GM15510 (cell line): ENCODE results near the gene SNAP91.

Experiments used
- POLR2A ChIP-seq: IDR thresholded peaks from 3 replicates; pipeline ENCODE4 v1.6.1; 2011; ENCODE audit warnings: borderline replicate concordance; ENCODE audit not compliant: insufficient read length; ENCODE audit errors: extremely low read depth

Gene SNAP91

DNA sequence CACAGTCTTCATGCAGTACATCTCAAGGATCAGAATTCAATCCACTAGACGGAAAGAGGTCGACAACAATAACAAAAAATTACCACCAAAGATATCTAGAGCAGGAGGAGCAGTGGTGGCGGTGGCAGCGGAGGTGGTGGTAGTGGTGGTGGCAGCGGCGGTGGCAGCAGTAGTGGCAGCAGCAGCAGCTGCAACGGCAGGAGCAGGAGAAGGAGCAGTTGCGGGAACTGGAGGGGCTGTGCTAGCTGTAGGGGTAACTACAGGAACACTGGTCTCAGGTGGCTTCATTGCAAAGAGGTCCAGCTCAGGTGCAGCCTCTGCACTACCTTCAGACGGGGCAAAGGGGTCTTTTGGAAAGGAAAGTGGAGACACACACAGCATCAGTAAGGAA, 115.5 kb downstream of the SNAP91 start:
- TF ChIP-seq POLR2A, result no peak

DNA sequence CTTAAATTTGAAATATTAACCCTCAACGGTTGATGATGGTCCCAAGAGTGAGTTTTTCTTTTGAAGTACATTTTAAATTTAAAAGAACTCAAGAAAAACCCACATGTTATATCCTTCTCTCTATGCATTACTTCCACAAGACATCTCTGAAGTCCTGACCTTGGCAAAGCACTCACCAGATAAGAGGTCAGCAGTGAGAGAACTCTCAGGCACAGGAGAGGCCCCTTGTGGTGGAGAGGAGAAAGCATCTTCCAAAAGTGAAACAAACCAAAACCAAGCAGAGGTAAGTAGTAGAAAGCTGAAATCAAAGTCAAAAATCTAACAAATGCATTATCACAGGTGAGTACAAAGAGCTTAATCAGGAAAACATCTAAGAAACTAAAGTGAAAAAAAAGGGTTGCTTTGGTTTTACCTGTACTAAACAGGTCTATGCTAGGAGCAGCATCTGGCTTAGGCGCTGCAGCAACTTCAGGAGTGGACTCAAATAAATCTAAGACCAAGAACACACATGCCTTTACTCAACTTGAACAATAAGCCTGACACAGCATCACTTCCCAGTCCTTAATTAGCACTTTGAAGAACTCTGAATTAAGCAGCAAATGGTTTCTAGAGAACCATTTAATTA, 116.0 kb downstream of the SNAP91 start:
- no peak for TF ChIP-seq POLR2A

DNA sequence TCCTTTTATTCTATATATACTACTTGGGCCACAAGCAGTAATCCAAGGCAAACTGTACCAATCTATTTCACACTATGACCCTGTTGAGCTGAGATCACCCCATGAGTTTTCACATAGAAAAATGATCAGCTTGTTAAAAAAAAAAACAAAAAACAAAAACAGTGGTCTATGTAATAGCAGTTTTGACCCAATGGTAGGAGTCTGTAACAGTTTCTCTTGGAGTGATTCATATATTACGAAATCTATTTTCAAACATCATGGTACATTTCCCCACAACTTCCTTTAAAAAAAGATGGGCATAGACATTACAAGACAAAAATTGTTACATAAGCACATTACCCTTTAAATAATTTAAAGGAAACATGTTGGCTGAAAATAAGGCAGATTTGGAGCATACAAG, 118.5 kb downstream of the SNAP91 start:
- TF ChIP-seq POLR2A, result no peak

DNA sequence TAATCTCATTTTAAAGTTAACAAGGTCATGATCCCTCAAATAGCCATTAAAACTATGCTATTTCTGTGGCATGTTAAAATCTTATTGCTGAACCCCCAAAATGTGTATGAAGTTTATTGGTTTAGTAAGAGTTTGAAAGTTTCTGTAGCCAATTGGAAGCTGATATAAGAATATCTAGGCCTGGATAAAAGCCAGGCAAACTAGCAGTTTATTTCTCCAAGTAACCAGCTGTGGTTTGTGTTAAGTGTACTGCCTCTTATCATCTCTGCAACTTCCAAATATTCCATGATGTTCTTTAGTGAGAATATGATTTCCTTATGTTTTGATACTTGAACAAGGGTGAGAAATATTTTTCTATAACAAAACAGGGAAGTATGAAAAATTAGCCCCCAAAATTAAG, 119.8 kb downstream of the SNAP91 start:
- TF ChIP-seq POLR2A, result no peak

DNA sequence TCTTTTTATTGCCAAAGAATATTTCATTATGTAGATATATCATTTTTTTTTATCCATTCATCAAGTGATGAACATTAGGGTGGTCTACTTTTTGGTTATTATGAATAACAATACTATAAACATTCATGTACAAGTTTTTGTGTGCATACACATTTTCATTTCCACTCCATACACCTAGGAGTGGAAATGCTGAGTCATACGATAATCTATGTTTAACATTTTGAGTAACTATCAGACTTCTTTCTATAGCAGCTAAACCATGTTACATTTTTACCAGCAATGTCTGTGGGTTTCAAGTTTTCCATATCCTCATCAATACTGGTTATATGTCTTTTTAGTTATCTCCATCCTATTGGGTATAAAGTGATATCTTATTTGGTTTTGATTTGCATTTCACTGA, 130.8 kb downstream of the SNAP91 start:
- no peak for TF ChIP-seq POLR2A

DNA sequence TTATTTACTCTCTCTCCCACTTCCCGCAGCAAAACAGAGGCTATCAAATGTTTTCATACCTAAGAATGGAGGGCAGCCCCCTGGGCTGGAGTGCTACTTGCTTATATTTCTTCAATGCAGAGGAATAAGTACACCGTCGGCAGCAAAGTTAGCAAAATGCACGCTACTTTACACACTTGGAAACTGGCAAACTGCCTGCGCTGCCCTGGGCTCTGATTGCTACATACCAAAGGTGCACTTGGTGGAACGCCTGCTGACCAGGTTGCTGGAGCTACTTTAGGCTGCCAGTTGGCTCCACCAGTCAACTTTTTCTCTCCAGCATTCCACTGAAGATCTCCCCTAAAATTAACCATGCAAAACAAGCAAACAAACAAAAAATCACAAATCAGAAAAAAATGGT, 134.1 kb downstream of the SNAP91 start:
- no peak for TF ChIP-seq POLR2A

DNA sequence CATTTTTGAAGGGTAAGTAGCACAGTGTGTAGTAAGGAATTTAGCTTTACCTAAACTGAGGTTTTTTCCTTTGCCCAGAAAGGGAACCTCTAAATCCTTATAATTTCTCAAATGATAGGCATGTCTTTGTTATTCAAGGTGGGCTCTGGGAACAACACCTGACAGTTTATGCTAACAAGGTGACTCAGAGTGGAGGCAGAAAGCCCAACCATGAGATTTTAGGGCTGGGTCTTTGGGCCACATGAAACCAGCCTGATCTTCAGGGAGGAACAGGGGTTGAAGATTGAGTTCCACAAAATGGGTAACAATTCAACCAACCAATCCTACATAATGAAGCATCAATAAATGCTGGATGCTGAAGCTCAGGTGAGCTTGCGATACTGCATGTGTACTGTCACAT, 149.9 kb downstream of the SNAP91 start:
- no peak for TF ChIP-seq POLR2A

DNA sequence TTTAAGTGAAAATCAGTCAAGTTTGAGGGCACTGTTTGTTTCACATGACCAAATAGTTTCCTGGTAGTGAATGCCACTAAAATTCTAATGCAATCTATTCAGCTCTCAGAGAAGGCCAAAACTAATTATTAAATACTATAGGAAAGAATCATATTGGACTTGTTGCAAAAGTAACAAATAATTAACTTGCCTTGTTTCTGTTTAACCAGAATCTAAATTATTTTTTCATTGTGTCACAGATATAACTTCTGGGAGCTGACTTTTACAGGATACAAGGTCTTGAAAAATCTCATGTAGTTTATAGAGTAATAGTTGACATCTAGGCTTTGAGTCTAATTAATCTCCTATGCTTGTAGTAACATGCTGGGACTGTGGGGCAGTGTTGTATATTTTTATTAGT, 152.0 kb downstream of the SNAP91 start:
- TF ChIP-seq POLR2A, result no peak

DNA sequence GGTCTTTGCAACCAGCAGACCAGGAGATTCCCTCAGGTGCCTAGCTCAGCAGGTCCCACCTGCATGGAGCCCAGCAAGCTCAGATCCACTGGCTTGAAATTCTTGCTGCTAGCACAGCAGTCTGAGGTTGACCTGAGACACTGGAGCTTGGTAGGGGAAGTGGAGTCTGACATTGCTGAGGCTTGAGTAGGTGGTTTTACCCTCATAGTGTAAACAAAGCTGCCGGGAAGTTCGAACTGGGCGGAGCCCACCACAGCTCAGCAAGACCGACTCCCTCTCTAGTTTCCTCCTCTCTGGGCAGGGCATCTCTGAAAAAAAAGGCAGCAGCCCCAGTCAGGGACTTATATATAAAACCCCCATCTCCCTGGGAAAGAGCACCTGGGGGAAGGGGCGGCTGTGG, 162.3 kb downstream of the SNAP91 start:
- TF ChIP-seq POLR2A, result no peak

DNA sequence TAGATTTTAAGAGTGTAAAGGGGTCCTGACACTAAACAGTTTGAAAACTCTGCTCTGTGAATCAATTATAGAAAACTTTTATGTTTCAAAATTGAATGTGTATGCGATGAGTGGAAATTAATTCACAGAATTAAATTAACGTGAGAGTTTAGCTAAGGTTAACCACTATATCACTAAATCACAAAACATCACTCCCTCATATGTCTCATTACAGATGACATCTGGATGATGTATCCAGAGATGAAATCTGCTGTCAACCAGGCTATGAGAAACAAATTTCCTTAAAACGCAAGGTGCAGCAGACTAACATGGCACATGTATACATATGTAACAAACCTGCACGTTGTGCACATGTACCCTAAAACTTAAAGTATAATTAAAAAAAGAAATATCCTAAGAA, 169.2 kb downstream of the SNAP91 start:
- no peak for TF ChIP-seq POLR2A

DNA sequence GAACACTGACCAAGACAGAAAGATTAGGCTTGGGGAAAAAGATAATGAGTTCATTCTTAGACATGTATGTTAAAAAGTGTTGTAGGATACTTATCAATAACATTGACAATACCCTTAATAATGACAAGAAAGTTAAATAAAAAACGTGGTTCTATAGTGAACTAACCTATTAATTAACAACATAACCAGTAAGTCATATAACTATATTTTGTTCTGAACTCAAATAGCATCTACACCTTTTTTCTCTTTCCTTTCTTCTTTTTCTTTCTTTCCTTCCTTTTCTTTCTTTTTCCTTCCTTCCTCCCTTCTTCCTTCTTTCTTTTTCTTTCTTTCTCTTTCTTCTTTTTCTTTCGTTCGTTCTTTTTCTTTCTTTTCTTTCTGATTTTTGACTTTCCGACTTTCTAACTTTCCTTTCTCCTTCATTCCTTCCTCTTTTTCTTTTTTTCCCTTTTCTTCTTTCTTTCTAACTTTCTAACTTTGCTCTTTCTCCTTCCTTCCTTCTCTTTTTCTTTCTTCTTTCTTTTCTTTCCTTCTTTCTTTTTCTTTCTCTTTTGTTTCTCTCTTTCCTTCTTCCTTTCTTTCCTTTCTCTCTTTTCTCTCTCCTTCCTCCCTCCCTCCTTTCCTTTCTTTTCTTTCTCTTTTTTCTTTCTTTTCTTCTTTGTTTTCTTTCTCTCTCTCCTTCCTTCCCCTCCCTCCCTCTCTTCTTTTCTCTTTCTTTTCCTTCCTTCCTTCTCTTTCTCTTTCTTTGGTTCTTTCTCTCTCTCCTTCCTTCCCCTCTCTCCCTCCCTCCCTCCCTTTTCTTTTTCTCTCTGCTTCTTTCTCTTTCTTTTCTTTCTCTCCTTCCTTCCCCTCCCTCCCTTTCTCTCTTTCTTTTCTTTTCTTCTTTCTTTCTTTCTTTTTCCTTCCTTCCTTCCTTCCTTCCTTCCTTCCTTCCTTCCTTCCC, 172.0 kb downstream of the SNAP91 start:
- TF ChIP-seq POLR2A, result no peak

DNA sequence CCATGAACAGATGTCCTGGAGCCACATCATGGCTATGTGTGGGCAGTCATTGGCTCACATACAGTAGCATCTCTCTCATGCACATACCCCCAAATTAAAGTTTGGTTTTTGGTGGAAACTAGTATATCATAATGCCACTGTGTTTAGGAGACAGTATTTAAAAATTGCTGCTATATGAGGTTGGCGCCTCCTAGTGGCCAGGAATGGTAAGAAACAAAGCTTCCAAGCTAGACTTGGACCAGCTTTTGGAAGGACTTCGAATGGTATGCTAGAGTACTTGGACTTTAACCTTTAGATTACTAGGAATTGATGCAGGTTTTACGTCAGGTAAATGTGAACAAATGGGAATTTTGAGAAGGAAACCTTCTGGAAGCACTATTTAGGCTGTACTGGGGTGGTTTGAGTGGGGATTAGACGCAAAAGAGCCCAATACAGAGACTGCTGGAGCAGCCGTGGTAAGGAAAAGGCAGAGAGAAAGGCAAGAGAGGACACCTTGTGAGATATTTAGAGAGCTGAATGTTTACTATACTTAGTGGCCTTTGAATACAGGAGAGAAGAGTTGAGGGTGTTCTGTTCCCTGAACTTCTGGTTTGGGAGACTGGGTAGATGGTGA, 172.8 kb downstream of the SNAP91 start:
- TF ChIP-seq POLR2A, result no peak

DNA sequence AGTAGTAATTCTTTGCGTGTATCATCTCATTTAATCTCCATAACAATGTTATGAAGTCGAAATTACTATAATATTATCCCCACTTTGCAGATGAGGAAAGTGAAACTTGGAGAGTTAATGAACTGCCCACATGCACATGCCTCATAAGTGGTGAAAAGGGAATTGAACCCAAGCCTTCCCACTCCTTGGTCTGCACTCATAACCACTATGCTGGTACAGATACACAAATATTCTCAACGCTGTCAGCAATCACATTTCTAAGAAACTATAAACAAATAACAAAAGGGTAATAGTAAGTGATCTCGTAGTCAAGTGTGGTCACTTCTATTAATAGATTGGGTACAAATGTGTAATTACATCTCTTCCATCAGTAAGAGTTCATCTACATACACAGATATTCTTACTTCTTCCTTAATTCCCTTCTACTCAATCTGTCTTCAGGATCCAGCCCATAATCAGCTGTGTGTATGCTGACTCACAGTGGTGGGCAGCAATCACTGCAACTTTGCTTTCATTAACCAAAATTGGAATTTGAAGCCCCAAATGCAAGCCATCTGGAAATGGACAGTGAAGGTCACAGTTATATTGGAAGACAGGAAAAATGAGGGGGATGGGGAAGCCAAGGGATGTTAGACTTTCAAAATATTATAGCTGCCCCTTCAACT, 190.0 kb downstream of the SNAP91 start:
- TF ChIP-seq POLR2A, result no peak

DNA sequence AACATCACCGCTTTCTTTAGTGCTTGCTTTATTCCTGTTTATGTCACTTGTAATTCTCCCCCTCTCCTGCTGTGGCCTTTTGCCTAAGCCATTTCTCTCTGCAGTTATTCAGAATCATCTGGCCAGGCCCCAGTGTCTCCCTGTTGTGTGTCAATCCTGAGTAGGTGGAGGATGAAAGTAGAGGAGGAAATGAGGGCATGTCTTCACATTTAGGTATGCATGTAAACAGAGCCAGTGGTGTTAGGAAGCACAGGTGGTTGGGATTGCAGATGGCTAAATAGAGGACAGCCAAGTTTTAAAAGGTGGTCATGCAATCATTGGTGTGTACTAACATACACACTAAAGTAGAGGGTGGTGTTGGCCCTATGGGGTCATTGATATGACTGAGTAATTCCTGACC, 191.4 kb downstream of the SNAP91 start:
- no peak for TF ChIP-seq POLR2A

DNA sequence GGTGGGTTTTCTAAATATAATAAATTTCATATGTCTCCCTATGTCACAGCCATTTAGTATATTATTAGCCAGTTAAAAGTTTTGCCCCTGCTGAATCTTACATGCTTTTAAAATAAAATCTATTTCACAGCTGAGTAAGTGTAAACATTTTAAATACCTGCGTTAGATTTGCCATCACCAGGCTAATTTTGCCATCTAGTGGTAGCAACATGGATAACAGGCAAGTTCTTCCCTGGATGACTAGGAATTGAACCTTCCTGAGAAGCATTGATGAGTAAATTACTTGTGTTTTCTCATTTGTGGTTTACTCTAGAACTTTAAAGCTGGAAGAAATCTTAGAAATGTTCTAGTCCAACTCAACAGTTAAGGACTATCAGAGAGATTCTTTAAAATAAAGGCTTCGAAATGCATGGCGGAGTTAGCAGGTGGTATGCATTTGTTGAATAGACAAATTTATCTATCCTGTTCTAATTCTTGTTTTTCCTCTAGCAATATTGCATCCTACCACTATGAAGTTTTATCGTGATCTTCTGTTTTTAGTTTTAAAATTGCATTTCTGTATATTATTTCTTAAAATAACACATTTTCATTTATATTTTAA, 193.9 kb downstream of the SNAP91 start:
- no peak for TF ChIP-seq POLR2A
